IMR-90 (cell line): ENCODE results near the gene CCDC87. TPM values are rescaled to one million over a fixed set of nuclear protein-coding genes. Genes with fewer than 3 reads are reported as not detected.

ENCODE experiments used
- ATAC-seq: fragments of 200-7000 bp; cut with Tn5 transposase; 2 replicates; pipeline ENCODE4 v1.9.1; 2020; ENCODE audit warnings: low read depth, mild to moderate bottlenecking, moderate library complexity
- BruUV-seq: library from RNA; stranded (reverse); fragments of 400-500 nt; replicated peaks from 2 replicates; lab custom pipeline; 2021; lab: Mats Ljungman, UMichigan
- CTCF ChIA-PET: fragments of 300-600 bp; formaldehyde crosslinking; extraction: SDS; loops from one replicate; lab custom pipeline; 2021; ENCODE audit warnings: antibody characterized with exemption; lab: Yijun Ruan, JAX
- POLR2A ChIA-PET: fragments of 300-600 bp; sonication (Branson Sonifier 250); formaldehyde crosslinking; loops from one replicate; lab custom pipeline; 2022; ENCODE audit warnings: antibody characterized with exemption; ENCODE audit not compliant: unreplicated experiment; lab: Charles Lee
- DNase-seq: peaks from one replicate; pipeline ENCODE4 v3.0.0; 2013
- H2AFZ ChIP-seq: replicated peaks from 2 replicates; pipeline ENCODE3; 2013; ENCODE audit warnings: low read length, mild to moderate bottlenecking; ENCODE audit not compliant: poor library complexity
- H2AK5ac ChIP-seq: 2 replicates; pipeline ENCODE4 v1.6.1; 2013; ENCODE audit warnings: low read depth, low read length, inconsistent platforms
- H2AK9ac ChIP-seq: replicated peaks from 2 replicates; pipeline ENCODE3; 2013; ENCODE audit warnings: mild to moderate bottlenecking, low read depth, low read length, moderate library complexity; ENCODE audit not compliant: poor library complexity
- H2BK120ac ChIP-seq: 2 replicates; pipeline ENCODE4 v1.6.1; 2013; ENCODE audit warnings: low read depth, low read length, inconsistent platforms
- H2BK15ac ChIP-seq: 3 replicates; pipeline ENCODE4 v1.6.1; 2013; ENCODE audit warnings: low read depth, low read length, inconsistent platforms
- H2BK20ac ChIP-seq: 2 replicates; pipeline ENCODE4 v1.6.1; 2013; ENCODE audit warnings: low read depth, mild to moderate bottlenecking, inconsistent platforms, low read length, moderate library complexity
- H2BK5ac ChIP-seq: 2 replicates; pipeline ENCODE4 v1.6.1; 2013; ENCODE audit warnings: mild to moderate bottlenecking, low read depth, low read length, inconsistent platforms; ENCODE audit not compliant: poor library complexity, severe bottlenecking
- H3K14ac ChIP-seq: replicated peaks from 2 replicates; pipeline ENCODE4 v1.6.1; 2013; ENCODE audit warnings: low read depth, low read length, inconsistent platforms
- H3K18ac ChIP-seq: 2 replicates; pipeline ENCODE4 v1.6.1; 2013; ENCODE audit warnings: low read depth, low read length, control low read depth
- H3K23ac ChIP-seq: 2 replicates; pipeline ENCODE4 v1.6.1; 2013; ENCODE audit warnings: low read depth, low read length, inconsistent platforms
- H3K27ac ChIP-seq: 2 replicates; pipeline ENCODE4 v1.5.1; 2013; ENCODE audit warnings: mild to moderate bottlenecking, control low read depth, low read length; ENCODE audit not compliant: insufficient read depth
- H3K27me3 ChIP-seq: 2 replicates; pipeline ENCODE4 v1.6.1; 2013; ENCODE audit warnings: low read length; ENCODE audit not compliant: control insufficient read depth, insufficient read depth
- H3K36me3 ChIP-seq: 2 replicates; pipeline ENCODE4 v1.6.1; 2013; ENCODE audit warnings: low read length, mixed read lengths; ENCODE audit not compliant: control insufficient read depth, insufficient read depth
- H3K4ac ChIP-seq: 2 replicates; pipeline ENCODE4 v1.6.1; 2013; ENCODE audit warnings: low read depth, low read length, inconsistent platforms
- H3K4me1 ChIP-seq: 2 replicates; pipeline ENCODE4 v1.6.1; 2013; ENCODE audit warnings: low read length, mixed read lengths; ENCODE audit not compliant: control insufficient read depth, insufficient read depth
- H3K4me2 ChIP-seq: 2 replicates; pipeline ENCODE4 v1.6.1; 2013; ENCODE audit warnings: low read depth, mild to moderate bottlenecking, control low read depth, low read length, moderate library complexity
- H3K4me3 ChIP-seq: 2 replicates; pipeline ENCODE4 v1.5.1; 2013; ENCODE audit warnings: low read depth, mild to moderate bottlenecking, control low read depth, low read length, moderate library complexity; ENCODE audit not compliant: insufficient read depth
- H3K56ac ChIP-seq: 2 replicates; pipeline ENCODE4 v1.6.1; 2013; ENCODE audit warnings: low read length, inconsistent platforms; ENCODE audit not compliant: insufficient read depth; ENCODE audit errors: extremely low read depth
- H3K79me1 ChIP-seq, 2 experiments: 2 replicates each; pipeline ENCODE4 v1.6.1; 2013; ENCODE audit warnings: low read length in 2 of 2, inconsistent platforms in 1 of 2, low read depth in 1 of 2
- H3K9ac ChIP-seq: 2 replicates; pipeline ENCODE4 v1.6.1; 2013; ENCODE audit warnings: low read depth, low read length, control low read depth
- H3K9me1 ChIP-seq: 2 replicates; pipeline ENCODE4 v1.6.1; 2013; ENCODE audit warnings: low read length, inconsistent platforms; ENCODE audit not compliant: insufficient read depth
- H3K9me3 ChIP-seq: 2 replicates; pipeline ENCODE4 v1.6.1; 2013; ENCODE audit warnings: low read length; ENCODE audit not compliant: control insufficient read depth, insufficient read depth
- H4K20me1 ChIP-seq: 2 replicates; pipeline ENCODE4 v1.6.1; 2013; ENCODE audit warnings: low read length, inconsistent platforms; ENCODE audit not compliant: insufficient read depth
- H4K5ac ChIP-seq: 2 replicates; pipeline ENCODE4 v1.6.1; 2013; ENCODE audit warnings: mild to moderate bottlenecking, low read depth, low read length, control low read depth
- H4K8ac ChIP-seq, 2 experiments: 2 replicates each; pipeline ENCODE4 v1.6.1; 2013; ENCODE audit warnings: low read depth in 2 of 2, low read length in 2 of 2, control low read depth in 1 of 2, inconsistent platforms in 1 of 2
- H4K91ac ChIP-seq: 2 replicates; pipeline ENCODE4 v1.6.1; 2013; ENCODE audit warnings: low read depth, low read length, inconsistent platforms; ENCODE audit not compliant: insufficient read depth
- BHLHE40 ChIP-seq: fragments of 150-350 bp; IDR thresholded peaks from 2 replicates; pipeline ENCODE4 v1.6.1; 2016; ENCODE audit warnings: mild to moderate bottlenecking, low read depth, low read length
- CEBPB ChIP-seq: IDR thresholded peaks from 2 replicates; pipeline ENCODE4 v1.6.1; 2012; ENCODE audit warnings: low read depth, low read length, improper control_type of control experiment
- CHD1 ChIP-seq: IDR thresholded peaks from 2 replicates; pipeline ENCODE4 v1.6.1; 2012; ENCODE audit warnings: low read depth, low read length, improper control_type of control experiment
- CTCF ChIP-seq: conservative IDR thresholded peaks from 2 replicates; pipeline ENCODE4 v1.5.1; 2012; ENCODE audit warnings: mild to moderate bottlenecking, low read depth, low read length, improper control_type of control experiment
- FOS ChIP-seq: fragments of 150-350 bp; IDR thresholded peaks from 2 replicates; pipeline ENCODE4 v1.6.1; 2016; ENCODE audit warnings: low read depth, low read length
- MAFK ChIP-seq: IDR thresholded peaks from 2 replicates; pipeline ENCODE4 v1.6.1; 2012; ENCODE audit warnings: low read depth, low read length, improper control_type of control experiment
- MAZ ChIP-seq: IDR thresholded peaks from 2 replicates; pipeline ENCODE4 v1.6.1; 2012; ENCODE audit warnings: low read depth, mild to moderate bottlenecking, low read length, improper control_type of control experiment, moderate library complexity, borderline replicate concordance
- MXI1 ChIP-seq: IDR thresholded peaks from 2 replicates; pipeline ENCODE4 v1.6.1; 2012; ENCODE audit warnings: low read depth, mild to moderate bottlenecking, low read length, moderate library complexity, borderline replicate concordance
- NFE2L2 ChIP-seq: fragments of 150-350 bp; IDR thresholded peaks from 2 replicates; pipeline ENCODE4 v1.6.1; 2016; ENCODE audit warnings: low read depth, mild to moderate bottlenecking, low read length
- POLR2A ChIP-seq: IDR thresholded peaks from 2 replicates; pipeline ENCODE4 v1.6.1; 2012; ENCODE audit warnings: mild to moderate bottlenecking, low read depth, low read length
- RAD21 ChIP-seq: IDR thresholded peaks from 2 replicates; pipeline ENCODE4 v1.6.1; 2012; ENCODE audit warnings: low read length, improper control_type of control experiment
- RCOR1 ChIP-seq: IDR thresholded peaks from 2 replicates; pipeline ENCODE4 v1.6.1; 2012; ENCODE audit warnings: mild to moderate bottlenecking, low read length, improper control_type of control experiment; ENCODE audit not compliant: insufficient replicate concordance
- RFX5 ChIP-seq: IDR thresholded peaks from 2 replicates; pipeline ENCODE4 v1.8.0; 2012; ENCODE audit warnings: low read depth, mild to moderate bottlenecking, low read length, moderate library complexity
- SMC3 ChIP-seq: fragments of 150-350 bp; IDR thresholded peaks from 2 replicates; pipeline ENCODE4 v1.6.1; 2016; ENCODE audit warnings: low read depth, mild to moderate bottlenecking, antibody characterized with exemption, low read length, moderate library complexity
- WGBS, 2 experiments: methylation state at CpG; one replicate each; pipeline versions ENCODE4 v1.1.5 to v1.1.7; 2013; ENCODE audit warnings: missing lambda C conversion rate in 2 of 2; ENCODE audit not compliant: insufficient read length in 1 of 2; ENCODE audit errors: extremely low coverage in 2 of 2; 5-methylcytosine and 5-hydroxymethylcytosine counted together
- dilution Hi-C: fragments of 300-500 bp; cut with HindIII; formaldehyde crosslinking; loops from one replicate; pipeline ENCODE4 v1.14.3; 2018; ENCODE audit warnings: low sequenced_read_pairs; ENCODE audit not compliant: unreplicated experiment
- in situ Hi-C: fragments of 300-500 bp; cut with MboI; formaldehyde crosslinking; loops from 3 replicates; pipeline ENCODE4 v1.14.3; 2019; ENCODE audit warnings: low sequenced_read_pairs, inconsistent platforms, mixed read lengths
- intact Hi-C: fragments of 100-400 bp; cut with micrococcal nuclease; formaldehyde crosslinking; loops from 2 replicates; pipeline ENCODE4 v1.10.0; 2022
- polyA plus RNA-seq, 3 experiments: library from polyadenylated mRNA; depleted of rRNA; stranded (reverse); fragments of >200 nt; gene quantifications; 2 replicates each; pipeline ENCODE4 v1.2.3, GENCODE V29; 2012; ENCODE audit warnings: low replicate concordance in 1 of 3
- total RNA-seq: library from RNA; depleted of rRNA; stranded (reverse); fragments of >200 nt; gene quantifications from 2 replicates; pipeline ENCODE4 v1.2.3, GENCODE V29; 2012
- TF ChIP-seq, protein P1 (sequence below): fragments of 150-350 bp; IDR thresholded peaks from 2 replicates; pipeline ENCODE4 v1.6.1; 2016; ENCODE audit warnings: low read depth, mild to moderate bottlenecking, low read length, moderate library complexity, borderline replicate concordance
- TF ChIP-seq, protein P2 (sequence below): fragments of 150-350 bp; IDR thresholded peaks from 2 replicates; pipeline ENCODE4 v1.6.1; 2017; ENCODE audit warnings: mild to moderate bottlenecking, antibody characterized with exemption, low read length, low read depth

The CCDC87 gene
- total and polyA plus RNA-seq, 2 of the 4 experiments (the other 2 are of a cell fraction), result 0.18 to 0.19 TPM

DNA sequence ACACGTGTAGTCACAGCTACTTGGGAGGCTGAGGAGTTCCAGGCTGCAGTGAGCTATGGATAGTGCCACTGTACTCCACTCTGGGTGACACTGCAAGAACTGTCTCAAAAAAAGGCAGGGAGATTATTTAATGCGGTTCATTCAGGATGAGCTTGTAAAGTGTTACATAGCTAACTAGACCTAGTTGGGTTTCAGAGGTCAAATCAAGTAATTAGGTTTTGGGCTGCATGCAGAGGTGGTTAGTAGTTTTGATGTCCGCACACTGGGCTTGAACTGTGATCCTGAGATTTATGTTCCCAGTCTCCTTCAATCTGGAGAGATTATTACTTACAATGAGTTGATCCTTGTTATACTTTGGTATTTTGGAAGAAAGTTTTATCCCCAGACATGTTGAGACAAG, 43.5 kb upstream of the CCDC87 start:
- no peaks in the 10 kb centered on the region for H3K27me3 ChIP-seq
- H3K4me1 ChIP-seq, result peaks cover 15% of the 10 kb centered on the region
- DNase-seq (no peak), ATAC-seq (no peak)
- peaks cover 73% of the 10 kb centered on the region for H4K20me1 ChIP-seq
- peaks cover 18% of the 10 kb centered on the region for H3K36me3 ChIP-seq
- no TSS peak for BruUV-seq
- H3K9me1 ChIP-seq, result peaks cover 11% of the 10 kb centered on the region; the same call in 1 of the 2 replicates
- no peak overlapping the region for H3K4me2 ChIP-seq
- peak overlapping the region; percentile 49 for H2BK5ac ChIP-seq
- H2AK9ac ChIP-seq, result no peak overlapping the region
- peak overlapping the region; percentile 89; the same call in 1 of the 2 replicates for H3K23ac ChIP-seq
- no peak overlapping the region for H3K9ac ChIP-seq
- POLR2A ChIA-PET, result no interaction called here
- no peak overlapping the region for H2BK20ac ChIP-seq
- intact Hi-C loops (no loop called here), dilution Hi-C loops (no loop called here), in situ Hi-C loops (no loop called here)
- no peak overlapping the region for H3K56ac ChIP-seq
- CTCF ChIA-PET, result interaction anchor here (0.6 to 1.6 kb wide), 4 partner anchors 14 to 563 kb away, joined by 3 to 5 read pairs (median 3); partner anchors contain the start of genes CCDC87, CCS and RBM14
- no CpG with 5 or more reads among the region's 3 CpGs for WGBS, 2 experiments
- H3K27ac ChIP-seq, result no peak overlapping the region
- no peak overlapping the region for H2AK5ac ChIP-seq
- no peak overlapping the region for H2BK15ac ChIP-seq
- H3K79me1 ChIP-seq, result peaks cover 11 to 76% of the 10 kb centered on the region in 2 experiments
- H3K14ac ChIP-seq, result no peak overlapping the region
- H3K4ac ChIP-seq, result no peak overlapping the region
- H4K5ac ChIP-seq, result no peak overlapping the region
- H4K91ac ChIP-seq, result no peak overlapping the region
- no peak overlapping the region for H3K4me3 ChIP-seq
- no peaks in the 10 kb centered on the region for H3K9me3 ChIP-seq
- H3K18ac ChIP-seq, result no peak overlapping the region
- H4K8ac ChIP-seq, result no peak overlapping the region
- H2AFZ ChIP-seq, result no peak overlapping the region
- TF ChIP-seq POLR2A, result no peak
- no peak for TF ChIP-seq BHLHE40
- no peak for TF ChIP-seq CEBPB
- no peak for TF ChIP-seq RCOR1
- no peak for TF ChIP-seq MAFK
- TF ChIP-seq NFE2L2, result no peak
- TF ChIP-seq, protein P1, sequence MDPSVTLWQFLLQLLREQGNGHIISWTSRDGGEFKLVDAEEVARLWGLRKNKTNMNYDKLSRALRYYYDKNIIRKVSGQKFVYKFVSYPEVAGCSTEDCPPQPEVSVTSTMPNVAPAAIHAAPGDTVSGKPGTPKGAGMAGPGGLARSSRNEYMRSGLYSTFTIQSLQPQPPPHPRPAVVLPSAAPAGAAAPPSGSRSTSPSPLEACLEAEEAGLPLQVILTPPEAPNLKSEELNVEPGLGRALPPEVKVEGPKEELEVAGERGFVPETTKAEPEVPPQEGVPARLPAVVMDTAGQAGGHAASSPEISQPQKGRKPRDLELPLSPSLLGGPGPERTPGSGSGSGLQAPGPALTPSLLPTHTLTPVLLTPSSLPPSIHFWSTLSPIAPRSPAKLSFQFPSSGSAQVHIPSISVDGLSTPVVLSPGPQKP, result no peak
- no peak for TF ChIP-seq FOS
- TF ChIP-seq, protein P2, sequence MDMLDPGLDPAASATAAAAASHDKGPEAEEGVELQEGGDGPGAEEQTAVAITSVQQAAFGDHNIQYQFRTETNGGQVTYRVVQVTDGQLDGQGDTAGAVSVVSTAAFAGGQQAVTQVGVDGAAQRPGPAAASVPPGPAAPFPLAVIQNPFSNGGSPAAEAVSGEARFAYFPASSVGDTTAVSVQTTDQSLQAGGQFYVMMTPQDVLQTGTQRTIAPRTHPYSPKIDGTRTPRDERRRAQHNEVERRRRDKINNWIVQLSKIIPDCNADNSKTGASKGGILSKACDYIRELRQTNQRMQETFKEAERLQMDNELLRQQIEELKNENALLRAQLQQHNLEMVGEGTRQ, result no peak
- no peak for TF ChIP-seq CHD1
- TF ChIP-seq RAD21, result no peak
- no peak for TF ChIP-seq MXI1
- no peak for TF ChIP-seq SMC3
- no peak for TF ChIP-seq MAZ
- TF ChIP-seq CTCF, result no peak
- no peak for TF ChIP-seq RFX5
- H2BK120ac ChIP-seq, result no peak overlapping the region
